Measurements from ENCODE around the gene INIP.

The INIP gene

GRCh38 chr9:112717661-112718331 is at the start of gene INIP:
Gene INIP, minus strand, starts transcription at chr9:112718117. Its CDS starts 1,632 bp downstream, at chr9:112716485.
- POLR2A ChIA-PET: interaction anchor here (0.6 to 2.2 kb wide), 12 partner anchors 10 to 390 kb away, joined by 3 to 9 read pairs (median 4); partner anchors contain the start of gene HSDL2
- CTCF ChIA-PET: interaction anchor here (0.6 to 1.4 kb wide), 3 partner anchors 35 to 1972 kb away, joined by 3 read pairs; no protein-coding TSS in a partner anchor
- DNase-seq (ENCODE audit: extremely low spot score): peak; percentile 95
- TF ChIP-seq L3MBTL2 (conservative IDR thresholded peaks at IDR 0.05) (0 out of 2 replicates have a peak, but pooled peaks have one; percentile 12), ELF4 (IDR thresholded peaks at IDR 0.05) (peak; percentile 54), TARDBP (IDR thresholded peaks at IDR 0.05) (no peak), LEF1 (IDR thresholded peaks at IDR 0.05; ENCODE audit: borderline replicate concordance) (no peak), NFRKB (IDR thresholded peaks at IDR 0.05) (no peak), ARNT (IDR thresholded peaks at IDR 0.05) (no peak), PKNOX1 (IDR thresholded peaks at IDR 0.05) (peak; percentile 99)

- CTCF ChIA-PET: no interaction called here
- TF ChIP-seq ARNT (IDR thresholded peaks at IDR 0.05): no peak
- no peak for TF ChIP-seq L3MBTL2 (conservative IDR thresholded peaks at IDR 0.05)
- no peak for TF ChIP-seq FOXM1 (IDR thresholded peaks at IDR 0.05; ENCODE audit: borderline replicate concordance)
- TF ChIP-seq PKNOX1 (IDR thresholded peaks at IDR 0.05): no peak
- no peak for TF ChIP-seq BHLHE40 (IDR thresholded peaks at IDR 0.05; ENCODE audit: borderline replicate concordance)
- no peak for TF ChIP-seq NFRKB (IDR thresholded peaks at IDR 0.05)
- TF ChIP-seq TARDBP (IDR thresholded peaks at IDR 0.05): no peak
- no peak for TF ChIP-seq CTBP1 (IDR thresholded peaks at IDR 0.05; ENCODE audit: borderline replicate concordance)
- TF ChIP-seq FOXK2 (IDR thresholded peaks at IDR 0.05): no peak
- no peak for TF ChIP-seq FOXA1 (IDR thresholded peaks at IDR 0.05)
- POLR2A ChIA-PET: interaction anchor here (1.0 kb wide), 1 partner anchor 47 kb away, joined by 3 read pairs; the partner anchor contains the start of gene INIP
- DNase-seq (ENCODE audit: extremely low spot score): no peak
Observed at GRCh38 chr9:112765281-112765680, 47.4 kb upstream of the INIP start.

- TF ChIP-seq ELF4 (IDR thresholded peaks at IDR 0.05) (no peak), L3MBTL2 (conservative IDR thresholded peaks at IDR 0.05) (no peak), CTBP1 (IDR thresholded peaks at IDR 0.05; ENCODE audit: borderline replicate concordance) (no peak), TARDBP (IDR thresholded peaks at IDR 0.05) (no peak), ARNT (IDR thresholded peaks at IDR 0.05) (no peak), SUZ12 (IDR thresholded peaks at IDR 0.05) (no peak), HDGF (IDR thresholded peaks at IDR 0.05; ENCODE audit: borderline replicate concordance) (no peak), PKNOX1 (IDR thresholded peaks at IDR 0.05) (no peak), ZNF384 (IDR thresholded peaks at IDR 0.05) (no peak), SP1 (IDR thresholded peaks at IDR 0.05) (no peak), NFRKB (IDR thresholded peaks at IDR 0.05) (no peak), FOXK2 (IDR thresholded peaks at IDR 0.05) (no peak), BHLHE40 (IDR thresholded peaks at IDR 0.05; ENCODE audit: borderline replicate concordance) (no peak)
- no peak for DNase-seq (ENCODE audit: extremely low spot score)
- POLR2A ChIA-PET: interaction anchor here (1.0 kb wide), 1 partner anchor 47 kb away, joined by 3 read pairs; the partner anchor contains the start of gene INIP
- CTCF ChIA-PET: no interaction called here
Observed at GRCh38 chr9:112764837-112765236, 46.9 kb upstream of the INIP start.

- no peak for DNase-seq (ENCODE audit: extremely low spot score)
- POLR2A ChIA-PET: interaction anchor here (1.0 kb wide), 1 partner anchor 46 kb away, joined by 3 read pairs; the partner anchor contains the start of gene INIP
- CTCF ChIA-PET: interaction anchor here (0.6 kb wide), 1 partner anchor 18 kb away, joined by 3 read pairs; no protein-coding TSS in a partner anchor
- TF ChIP-seq NFRKB (IDR thresholded peaks at IDR 0.05) (no peak), L3MBTL2 (conservative IDR thresholded peaks at IDR 0.05) (no peak), SUZ12 (IDR thresholded peaks at IDR 0.05) (no peak), ZNF384 (IDR thresholded peaks at IDR 0.05) (no peak), PKNOX1 (IDR thresholded peaks at IDR 0.05) (no peak), FOXA1 (IDR thresholded peaks at IDR 0.05) (no peak), ELF4 (IDR thresholded peaks at IDR 0.05) (no peak), FOXK2 (IDR thresholded peaks at IDR 0.05) (no peak), HDGF (IDR thresholded peaks at IDR 0.05; ENCODE audit: borderline replicate concordance) (no peak), LEF1 (IDR thresholded peaks at IDR 0.05; ENCODE audit: borderline replicate concordance) (no peak), CTBP1 (IDR thresholded peaks at IDR 0.05; ENCODE audit: borderline replicate concordance) (no peak), ARNT (IDR thresholded peaks at IDR 0.05) (no peak)
Observed at GRCh38 chr9:112764344-112764743, 46.4 kb upstream of the INIP start.

- ChIA-PET POLR2A (no interaction called here), CTCF (no interaction called here)
- DNase-seq (ENCODE audit: extremely low spot score): no peak
- no peak for TF ChIP-seq ZNF384 (IDR thresholded peaks at IDR 0.05)
- no peak for TF ChIP-seq PKNOX1 (IDR thresholded peaks at IDR 0.05)
- no peak for TF ChIP-seq LEF1 (IDR thresholded peaks at IDR 0.05; ENCODE audit: borderline replicate concordance)
- TF ChIP-seq L3MBTL2 (conservative IDR thresholded peaks at IDR 0.05): no peak
- TF ChIP-seq FOXM1 (IDR thresholded peaks at IDR 0.05; ENCODE audit: borderline replicate concordance): no peak
- no peak for TF ChIP-seq HDGF (IDR thresholded peaks at IDR 0.05; ENCODE audit: borderline replicate concordance)
- TF ChIP-seq FOXK2 (IDR thresholded peaks at IDR 0.05): no peak
Observed at GRCh38 chr9:112762726-112763518, 45.0 kb upstream of the INIP start.

Data from HEK293T (cell line).